ENCODE results near the gene CEACAM7. TPM values are rescaled to one million over a fixed set of nuclear protein-coding genes. Genes with fewer than 3 reads are reported as not detected.
A peak's percentile ranks its signal among the peaks of the same experiment; 100 is the strongest.

Gene CEACAM7
- total RNA-seq, 1 donor from 2014 or later = not detected

DNA sequence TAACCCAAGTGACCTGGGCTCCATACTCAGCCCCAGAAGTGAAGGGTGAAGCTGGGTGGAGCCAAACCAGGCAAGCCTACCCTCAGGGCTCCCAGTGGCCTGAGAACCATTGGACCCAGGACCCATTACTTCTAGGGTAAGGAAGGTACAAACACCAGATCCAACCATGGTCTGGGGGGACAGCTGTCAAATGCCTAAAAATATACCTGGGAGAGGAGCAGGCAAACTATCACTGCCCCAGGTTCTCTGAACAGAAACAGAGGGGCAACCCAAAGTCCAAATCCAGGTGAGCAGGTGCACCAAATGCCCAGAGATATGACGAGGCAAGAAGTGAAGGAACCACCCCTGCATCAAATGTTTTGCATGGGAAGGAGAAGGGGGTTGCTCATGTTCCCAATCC is 6.1 kb upstream of the CEACAM7 start:
- Mint-ChIP-seq H3K36me3 (ENCODE audit: unreplicated experiment) (no peaks in the 10 kb centered on the region), H3K27ac (ENCODE audit: unreplicated experiment) (no peak overlapping the region), H3K27me3 (ENCODE audit: unreplicated experiment) (no peaks in the 10 kb centered on the region), H3K4me3 (ENCODE audit: unreplicated experiment) (no peak overlapping the region), H3K4me1 (ENCODE audit: unreplicated experiment) (no peaks in the 10 kb centered on the region), H3K9me3 (ENCODE audit: unreplicated experiment) (no peaks in the 10 kb centered on the region)
- peak; percentile 57 for DNase-seq (ENCODE audit: extremely low spot score, unreplicated experiment)
- no peak for TF ChIP-seq CTCF (IDR thresholded peaks at IDR 0.05)

DNA sequence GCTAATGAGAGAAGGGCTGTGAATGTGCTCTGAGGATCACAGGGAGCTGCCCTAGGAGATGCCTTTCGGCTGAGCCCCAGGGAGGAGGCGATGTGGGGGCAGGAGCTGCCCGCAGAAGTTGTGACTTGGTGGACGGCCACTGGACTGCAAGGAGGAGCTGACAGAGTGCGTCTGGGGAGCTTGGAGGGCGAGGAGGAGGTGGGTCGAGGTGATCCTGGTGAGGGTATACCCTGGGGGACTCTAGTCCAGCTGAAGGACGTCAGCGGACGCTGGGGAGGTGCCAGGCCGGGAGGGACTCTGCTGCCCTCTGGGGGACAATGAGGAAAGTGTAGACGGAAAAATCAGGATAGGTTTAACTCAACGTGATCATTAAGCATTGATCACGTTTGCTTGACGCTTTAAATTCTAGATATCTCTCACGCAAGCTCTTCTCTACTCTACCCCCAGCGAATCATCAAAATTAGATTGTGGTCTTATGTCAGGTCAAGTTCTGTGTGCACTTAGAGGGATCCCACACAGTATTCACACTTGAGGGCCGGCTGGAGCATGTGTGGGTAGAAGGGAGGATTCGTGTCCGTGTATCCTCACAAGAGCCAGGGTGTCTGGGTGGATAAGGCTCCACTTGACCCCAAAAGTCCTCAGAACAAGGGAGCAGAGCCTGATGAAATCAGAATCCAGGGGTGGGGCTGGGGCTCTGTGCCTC is 3.3 kb upstream of the CEACAM7 start:
- no peak for DNase-seq (ENCODE audit: extremely low spot score, unreplicated experiment)
- peak; percentile 42 for TF ChIP-seq CTCF (IDR thresholded peaks at IDR 0.05)
- Mint-ChIP-seq H3K27ac (ENCODE audit: unreplicated experiment) (no peak overlapping the region), H3K27me3 (ENCODE audit: unreplicated experiment) (no peaks in the 10 kb centered on the region), H3K9me3 (ENCODE audit: unreplicated experiment) (no peaks in the 10 kb centered on the region), H3K4me3 (ENCODE audit: unreplicated experiment) (no peak overlapping the region), H3K36me3 (ENCODE audit: unreplicated experiment) (no peaks in the 10 kb centered on the region), H3K4me1 (ENCODE audit: unreplicated experiment) (no peaks in the 10 kb centered on the region)

DNA sequence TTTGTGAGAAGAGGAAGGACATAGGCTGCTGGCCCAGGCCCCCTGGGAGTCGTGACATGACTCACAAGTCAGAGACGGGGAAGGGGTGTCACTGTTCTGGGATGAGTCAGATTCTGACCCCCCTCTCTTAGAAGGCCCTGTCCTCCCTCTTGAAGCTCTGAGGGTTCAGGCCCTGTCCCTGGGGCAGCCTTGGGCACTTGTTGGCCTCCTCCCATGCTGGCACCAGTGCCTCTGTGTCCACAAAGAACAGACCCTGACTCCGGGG is 2.7 kb upstream of the CEACAM7 start:
- Mint-ChIP-seq H3K4me1 (ENCODE audit: unreplicated experiment) (no peaks in the 10 kb centered on the region), H3K9me3 (ENCODE audit: unreplicated experiment) (no peaks in the 10 kb centered on the region), H3K4me3 (ENCODE audit: unreplicated experiment) (no peak overlapping the region), H3K27ac (ENCODE audit: unreplicated experiment) (no peak overlapping the region), H3K36me3 (ENCODE audit: unreplicated experiment) (no peaks in the 10 kb centered on the region), H3K27me3 (ENCODE audit: unreplicated experiment) (no peaks in the 10 kb centered on the region)
- TF ChIP-seq CTCF (IDR thresholded peaks at IDR 0.05) = no peak
- no peak for DNase-seq (ENCODE audit: extremely low spot score, unreplicated experiment)

DNA sequence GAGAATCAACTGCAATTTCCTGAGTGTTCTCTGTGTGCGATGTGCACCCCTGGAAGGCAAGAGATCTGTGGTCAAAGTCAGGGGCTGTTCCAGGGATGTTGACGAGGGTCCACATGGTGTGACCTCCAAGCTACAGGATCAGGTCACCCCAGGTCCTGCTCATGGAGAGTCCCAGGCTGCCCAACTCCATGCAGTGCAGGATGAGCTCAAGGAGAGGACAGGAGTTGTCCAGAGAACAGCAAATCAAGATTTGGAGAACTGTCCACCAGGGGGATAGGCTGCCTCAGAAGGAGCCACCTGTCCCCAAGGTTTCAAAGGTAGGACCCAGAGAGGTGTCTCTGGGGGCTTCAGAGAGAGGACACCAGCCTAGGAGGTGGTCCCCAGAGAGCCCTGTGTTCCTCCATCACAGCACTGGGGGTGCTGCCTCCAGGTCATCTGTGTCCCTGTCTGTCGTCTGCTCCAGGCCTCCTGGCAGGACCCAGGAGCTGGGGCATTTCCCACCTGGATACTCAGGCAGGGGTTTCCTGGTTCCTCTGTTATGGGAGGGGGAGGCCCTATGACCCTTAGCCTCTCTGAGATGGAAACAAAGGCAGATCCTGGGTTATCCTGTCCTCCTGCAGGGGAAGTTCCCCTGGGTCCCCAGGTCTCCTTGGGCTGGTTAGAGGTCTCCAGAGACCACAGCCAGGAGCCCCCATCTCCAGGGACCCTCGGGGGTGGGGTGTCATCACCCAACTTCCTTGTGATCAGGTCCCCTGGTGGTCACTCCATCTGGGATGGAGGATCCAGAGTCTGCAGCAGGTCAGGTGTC is 2.1 kb upstream of the CEACAM7 start:
- no peaks in the 10 kb centered on the region for H3K27me3 Mint-ChIP-seq (ENCODE audit: unreplicated experiment)
- no peak for TF ChIP-seq CTCF (IDR thresholded peaks at IDR 0.05)
- H3K4me1 Mint-ChIP-seq (ENCODE audit: unreplicated experiment) = no peaks in the 10 kb centered on the region
- no peaks in the 10 kb centered on the region for H3K9me3 Mint-ChIP-seq (ENCODE audit: unreplicated experiment)
- no peak for DNase-seq (ENCODE audit: extremely low spot score, unreplicated experiment)
- no peaks in the 10 kb centered on the region for H3K36me3 Mint-ChIP-seq (ENCODE audit: unreplicated experiment)
- no peak overlapping the region for H3K4me3 Mint-ChIP-seq (ENCODE audit: unreplicated experiment)
- H3K27ac Mint-ChIP-seq (ENCODE audit: unreplicated experiment) = no peak overlapping the region

GRCh38 chr19:41688687-41689086 is 617 bp upstream of the CEACAM7 start:
- H3K9me3 Mint-ChIP-seq (ENCODE audit: unreplicated experiment) = no peaks in the 10 kb centered on the region

More at GRCh38 chr19:41688687-41689086, 617 bp upstream of the CEACAM7 start:
- Mint-ChIP-seq H3K27ac (ENCODE audit: unreplicated experiment) (no peak overlapping the region), H3K36me3 (ENCODE audit: unreplicated experiment) (no peaks in the 10 kb centered on the region), H3K27me3 (ENCODE audit: unreplicated experiment) (no peaks in the 10 kb centered on the region), H3K4me1 (ENCODE audit: unreplicated experiment) (no peaks in the 10 kb centered on the region), H3K4me3 (ENCODE audit: unreplicated experiment) (no peak overlapping the region)
- DNase-seq (ENCODE audit: extremely low spot score, unreplicated experiment) = no peak
- no peak for TF ChIP-seq CTCF (IDR thresholded peaks at IDR 0.05)
